ENCODE data around the gene OR6S1. TPM values are rescaled to one million over a fixed set of nuclear protein-coding genes. Genes with fewer than 3 reads are reported as not detected.

Gene OR6S1
- total and polyA plus RNA-seq, 2 experiments from 2014 or later, result not detected

GRCh38 chr14:20612403-20612802 is 29.1 kb downstream of the OR6S1 start (continued):
- TF ChIP-seq, protein P1, sequence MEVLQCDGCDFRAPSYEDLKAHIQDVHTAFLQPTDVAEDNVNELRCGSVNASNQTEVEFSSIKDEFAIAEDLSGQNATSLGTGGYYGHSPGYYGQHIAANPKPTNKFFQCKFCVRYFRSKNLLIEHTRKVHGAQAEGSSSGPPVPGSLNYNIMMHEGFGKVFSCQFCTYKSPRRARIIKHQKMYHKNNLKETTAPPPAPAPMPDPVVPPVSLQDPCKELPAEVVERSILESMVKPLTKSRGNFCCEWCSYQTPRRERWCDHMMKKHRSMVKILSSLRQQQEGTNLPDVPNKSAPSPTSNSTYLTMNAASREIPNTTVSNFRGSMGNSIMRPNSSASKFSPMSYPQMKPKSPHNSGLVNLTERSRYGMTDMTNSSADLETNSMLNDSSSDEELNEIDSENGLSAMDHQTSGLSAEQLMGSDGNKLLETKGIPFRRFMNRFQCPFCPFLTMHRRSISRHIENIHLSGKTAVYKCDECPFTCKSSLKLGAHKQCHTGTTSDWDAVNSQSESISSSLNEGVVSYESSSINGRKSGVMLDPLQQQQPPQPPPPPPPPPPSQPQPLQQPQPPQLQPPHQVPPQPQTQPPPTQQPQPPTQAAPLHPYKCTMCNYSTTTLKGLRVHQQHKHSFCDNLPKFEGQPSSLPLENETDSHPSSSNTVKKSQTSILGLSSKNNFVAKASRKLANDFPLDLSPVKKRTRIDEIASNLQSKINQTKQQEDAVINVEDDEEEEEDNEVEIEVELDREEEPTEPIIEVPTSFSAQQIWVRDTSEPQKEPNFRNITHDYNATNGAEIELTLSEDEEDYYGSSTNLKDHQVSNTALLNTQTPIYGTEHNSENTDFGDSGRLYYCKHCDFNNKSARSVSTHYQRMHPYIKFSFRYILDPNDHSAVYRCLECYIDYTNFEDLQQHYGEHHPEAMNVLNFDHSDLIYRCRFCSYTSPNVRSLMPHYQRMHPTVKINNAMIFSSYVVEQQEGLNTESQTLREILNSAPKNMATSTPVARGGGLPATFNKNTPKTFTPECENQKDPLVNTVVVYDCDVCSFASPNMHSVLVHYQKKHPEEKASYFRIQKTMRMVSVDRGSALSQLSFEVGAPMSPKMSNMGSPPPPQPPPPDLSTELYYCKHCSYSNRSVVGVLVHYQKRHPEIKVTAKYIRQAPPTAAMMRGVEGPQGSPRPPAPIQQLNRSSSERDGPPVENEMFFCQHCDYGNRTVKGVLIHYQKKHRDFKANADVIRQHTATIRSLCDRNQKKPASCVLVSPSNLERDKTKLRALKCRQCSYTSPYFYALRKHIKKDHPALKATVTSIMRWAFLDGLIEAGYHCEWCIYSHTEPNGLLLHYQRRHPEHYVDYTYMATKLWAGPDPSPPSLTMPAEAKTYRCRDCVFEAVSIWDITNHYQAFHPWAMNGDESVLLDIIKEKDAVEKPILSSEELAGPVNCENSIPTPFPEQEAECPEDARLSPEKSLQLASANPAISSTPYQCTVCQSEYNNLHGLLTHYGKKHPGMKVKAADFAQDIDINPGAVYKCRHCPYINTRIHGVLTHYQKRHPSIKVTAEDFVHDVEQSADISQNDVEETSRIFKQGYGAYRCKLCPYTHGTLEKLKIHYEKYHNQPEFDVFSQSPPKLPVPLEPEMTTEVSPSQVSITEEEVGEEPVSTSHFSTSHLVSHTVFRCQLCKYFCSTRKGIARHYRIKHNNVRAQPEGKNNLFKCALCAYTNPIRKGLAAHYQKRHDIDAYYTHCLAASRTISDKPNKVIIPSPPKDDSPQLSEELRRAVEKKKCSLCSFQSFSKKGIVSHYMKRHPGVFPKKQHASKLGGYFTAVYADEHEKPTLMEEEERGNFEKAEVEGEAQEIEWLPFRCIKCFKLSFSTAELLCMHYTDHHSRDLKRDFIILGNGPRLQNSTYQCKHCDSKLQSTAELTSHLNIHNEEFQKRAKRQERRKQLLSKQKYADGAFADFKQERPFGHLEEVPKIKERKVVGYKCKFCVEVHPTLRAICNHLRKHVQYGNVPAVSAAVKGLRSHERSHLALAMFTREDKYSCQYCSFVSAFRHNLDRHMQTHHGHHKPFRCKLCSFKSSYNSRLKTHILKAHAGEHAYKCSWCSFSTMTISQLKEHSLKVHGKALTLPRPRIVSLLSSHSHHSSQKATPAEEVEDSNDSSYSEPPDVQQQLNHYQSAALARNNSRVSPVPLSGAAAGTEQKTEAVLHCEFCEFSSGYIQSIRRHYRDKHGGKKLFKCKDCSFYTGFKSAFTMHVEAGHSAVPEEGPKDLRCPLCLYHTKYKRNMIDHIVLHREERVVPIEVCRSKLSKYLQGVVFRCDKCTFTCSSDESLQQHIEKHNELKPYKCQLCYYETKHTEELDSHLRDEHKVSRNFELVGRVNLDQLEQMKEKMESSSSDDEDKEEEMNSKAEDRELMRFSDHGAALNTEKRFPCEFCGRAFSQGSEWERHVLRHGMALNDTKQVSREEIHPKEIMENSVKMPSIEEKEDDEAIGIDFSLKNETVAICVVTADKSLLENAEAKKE (CRISPR knock-in tag; IDR thresholded peaks at IDR 0.05), result no peak
- TF ChIP-seq POLR2AphosphoS5 (IDR thresholded peaks at IDR 0.05; ENCODE audit: low read depth), result no peak
- TF ChIP-seq, protein P2, sequence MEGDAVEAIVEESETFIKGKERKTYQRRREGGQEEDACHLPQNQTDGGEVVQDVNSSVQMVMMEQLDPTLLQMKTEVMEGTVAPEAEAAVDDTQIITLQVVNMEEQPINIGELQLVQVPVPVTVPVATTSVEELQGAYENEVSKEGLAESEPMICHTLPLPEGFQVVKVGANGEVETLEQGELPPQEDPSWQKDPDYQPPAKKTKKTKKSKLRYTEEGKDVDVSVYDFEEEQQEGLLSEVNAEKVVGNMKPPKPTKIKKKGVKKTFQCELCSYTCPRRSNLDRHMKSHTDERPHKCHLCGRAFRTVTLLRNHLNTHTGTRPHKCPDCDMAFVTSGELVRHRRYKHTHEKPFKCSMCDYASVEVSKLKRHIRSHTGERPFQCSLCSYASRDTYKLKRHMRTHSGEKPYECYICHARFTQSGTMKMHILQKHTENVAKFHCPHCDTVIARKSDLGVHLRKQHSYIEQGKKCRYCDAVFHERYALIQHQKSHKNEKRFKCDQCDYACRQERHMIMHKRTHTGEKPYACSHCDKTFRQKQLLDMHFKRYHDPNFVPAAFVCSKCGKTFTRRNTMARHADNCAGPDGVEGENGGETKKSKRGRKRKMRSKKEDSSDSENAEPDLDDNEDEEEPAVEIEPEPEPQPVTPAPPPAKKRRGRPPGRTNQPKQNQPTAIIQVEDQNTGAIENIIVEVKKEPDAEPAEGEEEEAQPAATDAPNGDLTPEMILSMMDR (conservative IDR thresholded peaks at IDR 0.05; ENCODE audit: low read depth in 2 of 2), result no peak
- no peak for TF ChIP-seq ZNF114 (CRISPR knock-in tag; IDR thresholded peaks at IDR 0.05)
- TF ChIP-seq NANOG (IDR thresholded peaks at IDR 0.05; ENCODE audit: borderline replicate concordance), result no peak
- TF ChIP-seq STAT1 (IDR thresholded peaks at IDR 0.05; ENCODE audit: unreplicated experiment), result no peak
- TF ChIP-seq JUNB (IDR thresholded peaks at IDR 0.05; ENCODE audit: unreplicated experiment), result no peak

- H3K4me1 Mint-ChIP-seq, result peaks cover 21% of the 10 kb centered on the region
- H3K9me3 Mint-ChIP-seq, result no peaks in the 10 kb centered on the region
- no peaks in the 10 kb centered on the region for H3K27me3 Mint-ChIP-seq (ENCODE audit: insufficient read depth, low read depth, poor library complexity)
- no peak for DNase-seq (ENCODE audit: low spot score)
- no peak for ATAC-seq
- no peak overlapping the region for H3K27ac ChIP-seq (ENCODE audit: low read depth)
- H3F3A ChIP-seq (replicated peaks; ENCODE audit: low read depth), result no peaks in the 10 kb centered on the region; the same call in 1 of the 2 replicates
- H3K27ac Mint-ChIP-seq, result no peak overlapping the region
- H3K4me1 ChIP-seq (ENCODE audit: insufficient read depth), result peaks cover 29% of the 10 kb centered on the region
- no peak overlapping the region for H3K4me3 Mint-ChIP-seq
- H3K79me2 ChIP-seq (replicated peaks; ENCODE audit: insufficient read depth), result no peaks in the 10 kb centered on the region
- H3K9me2 ChIP-seq (ENCODE audit: insufficient read depth), result no peaks in the 10 kb centered on the region
- no peaks in the 10 kb centered on the region for H3K36me3 ChIP-seq (ENCODE audit: insufficient read depth)
- no peak overlapping the region for H2AFZ ChIP-seq
- no peaks in the 10 kb centered on the region for H4K20me1 ChIP-seq (replicated peaks; ENCODE audit: insufficient read depth)
- H3K36me3 Mint-ChIP-seq (ENCODE audit: low read depth), result no peaks in the 10 kb centered on the region
- no peak overlapping the region for H3K4me3 ChIP-seq
- no peak overlapping the region for H3K4me2 ChIP-seq
- H3K27me3 ChIP-seq (ENCODE audit: insufficient read depth), result peaks cover 11% of the 10 kb centered on the region; the same call in 1 of the 2 replicates
- TF ChIP-seq EZH2 (IDR thresholded peaks at IDR 0.05; ENCODE audit: low read depth, unreplicated experiment) (no peak), REST (IDR thresholded peaks at IDR 0.05; ENCODE audit: unreplicated experiment) (no peak), EZH2phosphoT487 (IDR thresholded peaks at IDR 0.05; ENCODE audit: unreplicated experiment) (no peak), POLR2AphosphoS5 (IDR thresholded peaks at IDR 0.05; ENCODE audit: low read depth) (no peak), STAT1 (IDR thresholded peaks at IDR 0.05; ENCODE audit: unreplicated experiment) (no peak), ETS1 (IDR thresholded peaks at IDR 0.05) (no peak)
These were observed 30.2 kb downstream of the OR6S1 start for GRCh38 chr14:20611277-20611676.
